GM19193 (cell line): Measurements from ENCODE around the gene LANCL3.
"Not testable (repeated sequence)": the region's sequence is repeated elsewhere in the genome, so short reads cannot be mapped to it uniquely, and the experiment has no call there.

Experiments
- POLR2A ChIP-seq: IDR thresholded peaks from 4 replicates; pipeline ENCODE4 v1.6.1; 2011; ENCODE audit not compliant: insufficient read depth, insufficient read length; ENCODE audit errors: extremely low read depth

Gene LANCL3

DNA sequence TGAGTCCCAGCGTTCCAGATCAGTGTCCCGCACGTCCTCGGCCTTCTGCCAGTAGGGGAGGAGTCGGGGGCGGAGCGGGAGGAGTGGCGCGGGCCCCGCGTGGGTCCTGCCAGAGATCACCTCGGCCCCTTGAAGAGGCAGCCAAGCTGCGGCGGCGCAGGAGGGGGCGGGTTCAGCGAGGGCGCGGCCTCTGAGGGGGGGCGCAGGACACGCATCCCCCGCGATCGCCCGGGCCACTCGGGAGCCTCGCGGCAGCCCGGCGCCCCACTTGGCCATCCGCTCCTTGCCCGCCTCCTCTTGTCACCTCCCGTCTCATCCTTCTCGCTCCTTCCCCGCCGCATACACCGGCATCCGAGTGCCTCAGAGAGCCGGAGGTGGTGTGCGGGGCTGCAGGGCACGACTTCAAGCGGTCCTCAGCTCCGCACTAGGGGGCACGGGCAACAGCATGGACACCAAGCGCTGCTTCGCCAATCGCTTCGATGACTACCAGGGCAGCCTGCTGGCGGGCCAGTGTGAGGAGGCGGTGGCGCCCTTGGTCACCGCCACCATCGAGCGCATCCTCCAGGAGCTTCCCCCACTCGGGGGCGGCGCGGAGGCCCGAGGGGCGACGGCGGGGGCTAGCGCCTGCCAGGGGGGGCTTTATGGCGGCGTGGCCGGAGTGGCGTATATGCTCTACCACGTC, at the start of gene LANCL3:
LANCL3 (plus strand) TSS at position 236 of the 682 bp plus-strand sequence; CDS start at position 446, 210 bp downstream.
- not testable (repeated sequence) for TF ChIP-seq POLR2A

DNA sequence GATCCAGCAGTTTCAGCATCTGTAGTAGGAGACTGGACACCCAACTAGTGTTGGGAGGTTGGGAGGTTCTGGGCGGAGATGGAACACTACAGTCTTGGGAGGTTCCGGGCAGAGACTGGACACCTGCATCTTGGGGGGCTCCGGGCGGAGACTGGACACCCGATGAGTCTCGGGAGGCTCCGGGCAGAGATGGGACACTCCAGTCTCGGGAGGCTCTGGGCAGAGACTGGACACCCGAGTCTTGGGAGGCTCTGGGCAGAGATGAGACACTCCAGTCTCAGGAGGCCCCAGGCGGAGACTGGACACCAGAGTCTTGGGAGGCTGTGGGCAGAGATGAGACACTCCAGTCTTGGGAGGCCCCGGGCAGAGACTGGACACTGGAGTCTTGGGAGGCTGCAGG, 29.5 kb upstream of the LANCL3 start:
- TF ChIP-seq POLR2A: no peak

DNA sequence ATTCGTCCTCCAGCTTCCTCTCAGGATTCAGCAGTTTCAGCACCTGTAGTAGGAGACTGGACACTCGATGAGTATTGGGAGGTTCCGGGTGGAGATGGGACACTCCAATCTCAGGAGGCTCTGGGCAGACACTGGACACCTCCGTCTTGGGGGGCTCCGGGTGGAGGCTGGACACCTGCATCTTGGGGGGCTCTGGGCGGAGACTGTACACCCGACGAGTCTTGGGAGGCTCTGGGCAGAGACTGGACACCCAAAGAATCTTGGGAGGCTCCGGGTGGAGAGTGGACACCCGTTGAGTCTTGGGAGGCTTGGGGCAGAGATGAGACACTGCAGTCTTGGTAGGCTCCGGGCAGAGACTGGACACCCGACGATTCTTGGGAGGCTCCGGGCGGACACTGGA, 28.7 kb upstream of the LANCL3 start:
- no peak for TF ChIP-seq POLR2A

DNA sequence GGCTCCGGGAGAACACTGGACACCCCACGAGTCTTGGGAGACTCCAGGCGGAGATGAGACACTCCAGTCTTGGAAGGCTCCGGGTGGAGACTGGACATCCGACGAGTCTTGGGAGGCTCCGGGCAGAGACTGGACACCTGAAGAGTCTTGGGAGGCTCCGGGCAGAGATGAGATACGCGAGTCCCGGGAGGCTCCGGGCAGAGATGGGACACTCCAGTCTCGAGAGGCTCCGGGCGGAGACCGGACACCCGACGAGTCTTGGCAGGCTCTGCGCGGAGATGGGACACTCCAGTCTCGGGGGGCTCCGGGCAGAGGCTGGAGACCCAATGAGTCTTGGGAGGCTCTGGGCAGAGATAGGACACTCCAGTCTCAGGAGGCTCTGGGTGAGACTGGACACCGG, 28.1 kb upstream of the LANCL3 start:
- no peak for TF ChIP-seq POLR2A

DNA sequence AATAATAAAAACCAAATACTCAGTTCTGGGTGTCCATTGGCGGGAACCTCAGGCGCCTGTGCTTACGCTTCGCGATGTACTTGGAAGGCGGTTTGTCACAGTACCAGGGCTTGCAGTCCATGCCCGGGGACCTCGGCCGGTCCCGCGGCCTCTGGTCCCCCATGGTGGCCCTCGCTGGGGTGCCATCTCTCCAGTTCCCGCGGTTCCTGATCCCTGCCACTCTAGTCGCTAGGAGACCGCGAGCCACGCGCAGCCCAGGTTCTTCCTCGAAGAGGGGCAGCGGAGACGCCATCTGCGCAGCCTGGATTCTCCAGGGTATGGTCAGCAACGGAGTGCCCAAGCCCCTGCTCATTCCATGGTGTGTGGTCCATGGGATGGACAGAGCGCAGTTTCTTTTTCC, 26.4 kb upstream of the LANCL3 start:
- TF ChIP-seq POLR2A: no peak

DNA sequence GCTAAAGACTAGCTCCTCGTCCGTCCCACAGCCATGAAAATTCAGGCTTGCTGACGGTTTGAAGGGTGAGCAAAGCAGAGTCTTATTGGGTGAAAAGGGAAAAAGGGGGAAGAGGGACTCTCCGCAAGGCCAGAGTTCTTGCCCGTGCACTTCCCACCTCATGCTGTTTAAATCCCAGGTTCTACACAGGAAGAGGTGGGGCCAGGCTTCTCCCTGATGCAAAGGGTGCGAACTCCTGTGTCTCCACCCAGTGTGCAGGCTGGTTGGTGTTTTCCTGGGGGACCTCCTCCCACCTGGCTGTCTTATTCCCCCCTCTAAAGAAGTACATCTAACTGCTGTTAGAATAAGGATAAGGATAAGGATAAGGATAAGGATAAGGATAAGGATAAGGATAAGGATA, 18.0 kb upstream of the LANCL3 start:
- TF ChIP-seq POLR2A: no peak

DNA sequence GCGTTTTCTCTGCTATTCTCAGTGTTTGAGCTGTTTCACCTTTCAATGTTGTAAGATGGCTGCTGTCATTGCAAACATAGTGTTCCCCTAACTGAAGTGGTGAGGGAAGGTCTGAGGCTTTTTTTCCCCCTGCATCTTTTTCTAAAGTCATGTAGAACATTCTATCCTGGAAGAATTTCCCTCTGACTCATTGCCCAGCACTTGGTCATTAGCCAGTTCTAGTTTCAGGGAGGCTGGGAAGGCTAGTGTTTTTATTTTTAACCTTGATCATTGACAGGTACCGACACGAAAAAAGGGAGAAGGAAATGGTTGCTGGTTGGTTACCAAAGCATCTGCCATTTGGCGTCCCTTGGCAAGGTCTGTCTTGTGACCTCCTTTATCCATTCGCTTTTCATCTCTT, 6.6 kb downstream of the LANCL3 start:
- TF ChIP-seq POLR2A: no peak

DNA sequence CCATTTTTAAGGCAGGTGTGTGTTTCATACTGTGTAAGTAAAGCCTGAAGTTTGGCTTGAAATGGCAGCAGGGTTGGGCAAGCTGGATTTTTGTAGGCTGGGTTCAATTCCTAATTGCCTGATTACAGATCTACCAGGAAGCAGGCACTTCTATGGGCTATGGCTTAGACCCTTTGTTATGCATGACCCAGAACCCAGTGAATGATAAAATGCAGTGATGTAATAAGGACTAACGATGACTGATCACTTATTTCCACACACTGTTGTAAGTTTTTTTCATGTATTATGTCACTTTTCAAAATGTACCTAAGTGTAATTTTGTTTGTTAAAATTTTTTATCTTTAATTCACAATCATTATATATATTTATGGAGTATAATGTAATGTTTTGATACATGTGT, 8.6 kb downstream of the LANCL3 start:
- TF ChIP-seq POLR2A: no peak

DNA sequence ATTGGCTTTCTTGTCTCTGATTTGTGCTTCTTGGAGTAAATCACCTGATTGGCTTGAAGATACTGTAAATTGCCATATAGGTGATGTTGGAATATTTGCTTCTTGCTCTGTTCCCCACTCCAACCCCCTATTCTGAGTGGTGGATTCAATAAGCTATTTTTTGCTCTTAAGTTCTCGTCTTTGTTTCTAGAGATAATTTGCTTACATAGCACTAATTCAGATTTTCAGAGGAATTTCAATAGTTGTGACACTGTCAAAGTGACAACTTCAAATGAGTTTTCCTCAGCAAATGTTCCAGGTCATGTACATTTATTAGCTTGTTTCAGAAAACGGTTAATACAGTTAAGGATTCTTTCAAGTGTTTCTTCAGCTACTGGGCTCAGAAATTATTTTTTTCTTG, 18.6 kb downstream of the LANCL3 start:
- TF ChIP-seq POLR2A: no peak

DNA sequence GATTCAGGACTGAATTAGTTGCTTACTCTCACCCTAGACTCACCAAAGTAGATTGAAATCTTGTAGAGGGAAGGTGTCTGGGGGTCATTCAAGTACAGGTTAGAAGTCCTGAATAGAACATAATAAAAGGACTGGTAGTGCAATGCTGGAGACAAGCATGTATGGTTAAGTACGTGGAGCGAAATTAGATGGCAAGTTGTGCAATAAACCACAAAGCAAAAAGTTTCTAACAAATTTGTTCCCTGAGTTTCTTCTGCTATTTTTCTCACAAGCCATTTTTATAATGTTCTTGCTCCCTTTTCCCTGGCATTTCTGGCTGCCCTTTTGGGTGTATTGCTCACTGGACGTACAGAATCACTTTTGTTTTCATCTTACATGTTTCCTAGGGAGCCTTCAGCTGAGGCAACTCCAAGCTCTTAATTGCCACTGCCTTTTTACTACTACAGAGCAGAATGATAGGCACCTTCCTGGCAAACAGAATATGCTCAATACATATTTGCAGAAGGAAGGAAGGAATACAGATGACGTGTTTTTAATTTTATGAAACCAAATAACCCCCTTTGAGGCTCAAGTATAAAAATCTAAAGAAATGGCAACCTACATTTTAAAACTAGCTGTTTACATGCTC, 23.4 kb downstream of the LANCL3 start:
- TF ChIP-seq POLR2A: no peak

DNA sequence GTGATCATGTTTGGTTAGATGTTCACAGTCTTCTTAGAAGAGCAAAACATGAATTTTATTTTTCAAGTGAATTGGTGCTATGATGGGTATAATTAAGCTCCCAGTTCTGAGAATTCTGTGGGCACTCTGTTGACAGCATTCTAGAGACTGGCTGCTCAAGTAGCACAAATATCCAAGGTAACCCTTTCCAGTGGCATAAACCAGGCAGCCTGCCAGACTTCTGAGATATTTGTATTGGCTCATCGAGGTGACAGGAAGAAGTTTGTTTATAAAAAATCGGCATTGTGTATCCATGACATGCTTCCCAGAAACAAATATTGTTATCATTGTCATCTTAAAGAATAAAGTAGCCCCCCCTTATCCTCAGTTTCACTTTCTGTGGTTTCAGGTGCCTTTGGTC, 28.3 kb downstream of the LANCL3 start:
- TF ChIP-seq POLR2A: no peak

DNA sequence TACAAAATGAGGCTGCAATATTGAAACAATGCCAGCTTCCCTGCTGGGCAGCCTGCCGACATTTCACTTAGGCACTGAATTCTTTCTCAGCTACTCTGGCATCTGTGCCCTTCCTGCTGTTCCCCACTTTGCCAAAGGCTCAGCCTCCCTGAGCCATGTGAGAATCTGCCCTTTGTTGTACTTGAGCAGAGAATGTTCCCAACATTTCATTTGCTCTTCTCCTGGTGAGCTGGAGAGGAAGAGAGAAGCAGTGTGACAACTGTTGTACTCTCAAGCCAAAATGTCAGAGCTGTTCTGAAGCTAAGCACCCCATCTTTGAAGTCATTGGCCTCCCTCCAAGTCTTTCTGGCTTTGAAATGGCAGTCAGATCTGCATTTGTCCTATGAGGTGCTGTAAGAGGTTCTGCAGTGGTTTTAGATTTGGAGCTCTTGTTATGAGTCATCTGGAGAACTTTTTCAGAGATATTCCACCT, 32.5 kb downstream of the LANCL3 start:
- TF ChIP-seq POLR2A: no peak

DNA sequence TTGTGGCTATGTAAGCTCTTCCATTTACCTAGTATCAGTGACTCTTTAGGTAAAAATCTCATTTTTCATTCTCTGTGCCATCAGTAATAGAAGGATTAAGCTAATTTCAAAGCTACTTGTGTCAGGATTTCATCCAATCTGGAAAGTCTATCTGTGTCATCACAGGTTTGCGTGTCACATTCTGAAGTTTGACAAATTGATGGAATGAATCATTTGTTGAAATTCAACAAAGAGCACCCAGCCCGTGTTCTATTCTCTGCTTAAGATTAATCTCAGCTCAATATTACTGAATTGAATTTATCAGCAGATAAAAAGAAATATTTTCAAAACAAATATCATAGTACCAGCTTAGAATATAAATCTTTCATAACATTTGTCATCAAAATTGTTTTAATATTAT, 35.8 kb downstream of the LANCL3 start:
- no peak for TF ChIP-seq POLR2A

DNA sequence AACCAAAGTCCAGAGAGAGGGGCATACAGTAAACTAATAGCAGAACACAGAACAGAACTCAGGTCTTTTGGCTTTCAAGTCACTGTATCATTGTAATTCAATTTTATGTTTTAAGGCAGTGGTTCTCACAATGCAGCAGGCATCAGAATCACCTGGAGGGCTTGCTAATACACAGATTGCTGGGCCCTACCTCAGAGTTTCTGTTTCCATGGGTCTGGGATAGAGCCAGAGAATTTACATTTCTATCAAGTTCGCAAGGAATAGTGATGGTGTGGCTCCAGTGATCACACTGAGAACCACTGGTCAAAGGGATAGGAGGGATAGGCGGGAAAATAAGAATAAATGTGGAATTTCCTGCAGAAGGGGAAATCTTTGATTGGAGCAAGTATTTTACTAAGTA, 36.7 kb downstream of the LANCL3 start:
- TF ChIP-seq POLR2A: no peak

DNA sequence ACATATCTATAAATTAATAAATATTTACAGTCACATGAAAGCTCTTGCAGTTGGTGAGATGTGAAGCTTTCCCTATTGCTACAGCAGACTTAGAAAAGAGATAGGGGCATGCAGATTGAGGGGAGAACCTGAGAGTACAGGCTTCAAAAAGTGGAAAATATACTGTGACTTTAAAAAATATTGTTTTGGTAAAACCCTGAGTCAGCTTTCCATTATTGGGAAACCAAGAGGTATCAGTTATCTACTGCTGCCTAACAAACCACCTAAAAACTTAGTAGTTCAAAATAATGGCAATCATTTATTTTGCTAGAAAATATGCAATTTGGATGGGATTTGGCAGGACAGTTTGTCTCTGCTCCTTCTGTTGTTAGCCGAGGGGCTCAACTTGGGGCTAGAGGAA, 38.3 kb downstream of the LANCL3 start:
- no peak for TF ChIP-seq POLR2A

DNA sequence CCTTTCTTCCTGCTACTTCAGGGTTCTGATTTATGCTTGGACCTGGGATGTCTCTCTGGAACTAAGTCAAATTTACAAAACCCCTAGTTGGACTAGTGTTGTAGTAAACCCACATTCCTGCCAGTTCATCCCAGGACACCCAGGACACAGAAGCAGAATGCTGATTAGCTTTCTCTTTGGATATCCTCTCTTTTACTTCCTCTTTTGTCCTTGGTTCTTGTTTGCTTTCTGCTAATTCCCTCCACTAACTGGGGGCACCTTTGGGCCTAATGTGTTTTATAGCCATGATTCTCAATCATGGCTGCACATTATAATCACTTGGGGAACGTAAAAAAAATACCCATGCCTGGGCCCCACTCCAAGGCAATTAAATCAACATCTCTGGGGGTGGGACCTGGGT, 42.5 kb downstream of the LANCL3 start:
- TF ChIP-seq POLR2A: no peak

DNA sequence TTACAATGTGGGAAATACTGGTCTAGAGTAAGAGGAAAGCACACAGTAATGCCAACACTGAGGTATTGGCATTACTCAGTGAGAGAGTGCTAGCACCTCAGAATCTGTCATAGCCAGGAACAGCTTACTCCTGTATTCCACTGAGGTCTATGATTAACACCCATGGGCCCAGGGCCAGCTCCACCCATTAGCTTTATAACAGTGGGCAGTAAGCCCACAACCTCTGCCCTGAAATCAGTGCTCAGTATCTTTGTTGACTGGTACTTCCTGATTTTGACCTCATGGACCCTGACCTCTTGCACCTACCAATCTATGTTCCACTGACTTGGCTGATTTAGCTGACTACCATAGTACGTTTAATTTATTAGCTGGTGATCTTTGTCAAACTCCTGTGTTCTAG, 56.1 kb downstream of the LANCL3 start:
- no peak for TF ChIP-seq POLR2A

DNA sequence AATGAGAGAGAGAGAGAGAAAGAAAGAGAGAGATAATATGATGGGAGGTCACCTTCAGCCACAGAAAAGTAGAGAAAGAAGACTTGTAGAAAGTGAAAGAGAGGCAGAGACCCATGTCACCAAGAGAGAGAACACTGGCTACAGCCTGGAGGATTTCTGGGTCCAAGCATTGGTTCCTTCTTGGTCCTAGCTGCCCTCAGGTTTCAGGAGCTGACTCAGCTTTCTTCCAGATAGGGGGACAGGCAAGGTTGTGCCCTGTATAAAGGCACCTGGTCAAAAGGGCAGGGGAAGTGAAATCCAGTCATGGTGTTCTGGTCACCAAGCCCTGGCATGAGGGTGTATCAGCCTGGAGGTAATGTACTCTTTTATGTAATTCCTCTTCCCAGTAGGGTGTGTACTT, 66.6 kb downstream of the LANCL3 start:
- no peak for TF ChIP-seq POLR2A

DNA sequence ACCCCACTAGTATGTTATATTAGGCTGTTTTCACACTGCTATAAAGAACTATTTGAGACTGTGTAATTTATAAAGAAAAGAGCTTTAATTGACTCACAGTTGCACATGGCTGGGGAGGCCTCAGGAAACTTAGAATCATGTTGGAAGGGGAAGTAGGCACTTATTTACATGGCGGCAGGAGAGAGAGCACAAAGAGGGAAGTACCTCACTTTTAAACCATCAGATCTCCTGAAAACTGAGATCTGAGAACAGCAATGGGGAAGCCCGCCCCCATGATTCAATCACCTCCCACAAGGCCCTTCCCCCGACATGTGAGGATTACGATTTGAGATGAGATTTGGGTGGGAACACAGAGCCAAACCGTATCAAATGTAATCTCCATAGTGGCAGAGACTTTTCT, 68.7 kb downstream of the LANCL3 start:
- no peak for TF ChIP-seq POLR2A
